Esophagus muscularis mucosa (tissue), 4 donors: ENCODE data around the gene SGIP1. TPM values are rescaled to one million over a fixed set of nuclear protein-coding genes. Genes with fewer than 3 reads are reported as not detected.

Experiments
- DNase-seq: peaks from one replicate; pipeline ENCODE4 v3.0.0-alpha.2; 2017; ENCODE audit errors: extremely low spot score
- H3K27ac ChIP-seq, 4 donors: fragments of 200-600 bp; sonication (generic); replicated peaks in 1 of 4; 1 replicate in 3 of 4; 2 replicates in 1 of 4; pipeline ENCODE4 v1.5.1; 2016 to 2019; ENCODE audit warnings: mild to moderate bottlenecking in 1 of 4
- H3K27me3 ChIP-seq, 4 donors: fragments of 200-600 bp; sonication (generic); one replicate each; pipeline versions ENCODE4 v1.5.1 to v1.6.0; 2016 to 2019
- H3K36me3 ChIP-seq, 4 donors: fragments of 200-600 bp; sonication (generic); one replicate each; pipeline ENCODE4 v1.5.1; 2016 to 2019
- H3K4me1 ChIP-seq, 4 donors: fragments of 200-600 bp; sonication (generic); one replicate each; pipeline ENCODE4 v1.5.1; 2016 to 2019
- H3K4me3 ChIP-seq, 4 donors: fragments of 200-600 bp; sonication (generic); 1 replicate in 2 of 4; 2 replicates in 2 of 4; pipeline ENCODE4 v1.5.1; 2016 to 2019; ENCODE audit warnings: mild to moderate bottlenecking in 4 of 4, moderate library complexity in 1 of 4
- H3K9me3 ChIP-seq, 4 donors: fragments of 200-600 bp; sonication (generic); 1 replicate in 3 of 4; 2 replicates in 1 of 4; pipeline ENCODE4 v1.5.1; 2016 to 2019
- EP300 ChIP-seq: sonication (generic); formaldehyde crosslinking; IDR thresholded peaks from one replicate; pipeline ENCODE4 v1.6.1; 2017; ENCODE audit warnings: antibody characterized with exemption
- POLR2A ChIP-seq: fragments of 450-650 bp; IDR thresholded peaks from one replicate; pipeline ENCODE4 v1.6.1; 2017; ENCODE audit warnings: antibody characterized with exemption, moderate library complexity, mild to moderate bottlenecking, low read depth
- POLR2AphosphoS5 ChIP-seq, 2 donors: sonication (generic); formaldehyde crosslinking; IDR thresholded peaks; one replicate each; pipeline ENCODE4 v1.6.1; 2017; ENCODE audit warnings: antibody characterized with exemption in 2 of 2
- WGBS: methylation state at CpG from one replicate; pipeline ENCODE4 v1.1.5; 2018; 5-methylcytosine and 5-hydroxymethylcytosine counted together
- intact Hi-C: fragments of 100-400 bp; cut with DNase I; formaldehyde crosslinking; loops from one replicate; pipeline ENCODE4 v1.15.1; 2023
- total RNA-seq, 4 donors: library from RNA; depleted of rRNA; stranded (reverse); fragments of >200 nt; gene quantifications; one replicate each; pipeline versions ENCODE4 v1.1.0 to v1.2.1, GENCODE V29; 2016
- TF ChIP-seq, protein P1 (sequence below), 3 experiments: fragments of 200-600 bp in 2 of 3; fragments of 450-650 bp in 1 of 3; sonication (generic) in 2 of 3; IDR thresholded peaks; one replicate each; pipeline ENCODE4 v1.5.1; 2017 to 2019; ENCODE audit warnings: antibody characterized with exemption in 3 of 3, mild to moderate bottlenecking in 2 of 3, moderate library complexity in 1 of 3

SGIP1 gene
- total RNA-seq, 4 donors from 2014 or later, result 9.1 to 16.2 (median 11.8) TPM

DNA sequence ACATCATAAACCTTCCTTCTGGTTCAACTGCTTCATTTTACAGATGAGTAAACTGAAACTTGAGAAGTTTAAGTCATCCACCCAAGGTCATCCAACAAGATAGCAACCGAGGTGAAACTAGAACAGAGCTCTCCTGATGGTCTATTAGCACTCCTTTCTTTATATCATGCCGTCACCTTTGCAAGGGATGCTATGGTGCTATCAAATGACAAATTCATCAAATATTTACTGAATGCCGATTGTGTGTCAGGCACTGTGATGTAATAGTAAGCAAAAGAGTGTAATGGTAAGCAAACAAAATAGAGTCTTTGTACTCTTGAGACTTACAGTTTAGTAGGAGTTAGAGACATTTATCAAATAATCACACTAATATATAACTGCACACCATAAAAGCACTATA, 14.0 kb upstream of the SGIP1 start:
- Histone ChIP-seq H3K9me3 (no peaks in the 10 kb centered on the region), H3K36me3 (no peaks in the 10 kb centered on the region), H3K27ac (no peak overlapping the region), H3K4me3 (no peak overlapping the region), H3K4me1 (no peaks in the 10 kb centered on the region), H3K27me3 (no peaks in the 10 kb centered on the region)
- intact Hi-C loops, result loop anchor here (10.0 kb wide), 1 partner anchor 205 kb away; no protein-coding TSS in a partner anchor
- no peak for DNase-seq
- TF ChIP-seq POLR2A (no peak), EP300 (no peak), POLR2AphosphoS5 (IDR thresholded peaks at IDR 0.05) (no peak)
- TF ChIP-seq, protein P1, sequence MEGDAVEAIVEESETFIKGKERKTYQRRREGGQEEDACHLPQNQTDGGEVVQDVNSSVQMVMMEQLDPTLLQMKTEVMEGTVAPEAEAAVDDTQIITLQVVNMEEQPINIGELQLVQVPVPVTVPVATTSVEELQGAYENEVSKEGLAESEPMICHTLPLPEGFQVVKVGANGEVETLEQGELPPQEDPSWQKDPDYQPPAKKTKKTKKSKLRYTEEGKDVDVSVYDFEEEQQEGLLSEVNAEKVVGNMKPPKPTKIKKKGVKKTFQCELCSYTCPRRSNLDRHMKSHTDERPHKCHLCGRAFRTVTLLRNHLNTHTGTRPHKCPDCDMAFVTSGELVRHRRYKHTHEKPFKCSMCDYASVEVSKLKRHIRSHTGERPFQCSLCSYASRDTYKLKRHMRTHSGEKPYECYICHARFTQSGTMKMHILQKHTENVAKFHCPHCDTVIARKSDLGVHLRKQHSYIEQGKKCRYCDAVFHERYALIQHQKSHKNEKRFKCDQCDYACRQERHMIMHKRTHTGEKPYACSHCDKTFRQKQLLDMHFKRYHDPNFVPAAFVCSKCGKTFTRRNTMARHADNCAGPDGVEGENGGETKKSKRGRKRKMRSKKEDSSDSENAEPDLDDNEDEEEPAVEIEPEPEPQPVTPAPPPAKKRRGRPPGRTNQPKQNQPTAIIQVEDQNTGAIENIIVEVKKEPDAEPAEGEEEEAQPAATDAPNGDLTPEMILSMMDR (IDR thresholded peaks at IDR 0.05), result no peak
- whole genome bisulfite sequencing, result 64% methylated on average over 3 of the region's 3 CpGs

DNA sequence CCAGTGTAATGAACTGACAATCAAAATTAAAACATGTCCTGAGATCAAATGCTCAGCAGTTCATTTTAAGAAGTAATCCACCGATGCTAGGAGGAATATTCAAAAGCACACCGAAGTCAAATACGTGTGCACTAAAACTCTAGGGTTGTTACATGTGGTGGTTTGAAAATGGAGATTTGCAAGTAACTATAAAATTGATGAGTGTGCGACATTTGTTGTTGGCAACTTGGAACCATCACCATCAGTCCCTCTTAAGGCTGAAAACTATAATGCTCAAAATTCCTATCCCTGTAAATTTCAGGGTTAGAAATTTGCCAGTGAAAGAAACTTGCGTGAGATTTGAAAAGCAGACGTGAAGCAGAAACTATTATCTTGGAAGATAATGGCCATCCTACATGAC, 13.3 kb upstream of the SGIP1 start:
- H3K27ac ChIP-seq, result no peak overlapping the region
- TF ChIP-seq, protein P1 (IDR thresholded peaks at IDR 0.05), result no peak
- H3K27me3 ChIP-seq, result no peaks in the 10 kb centered on the region
- H3K9me3 ChIP-seq, result no peaks in the 10 kb centered on the region
- no peak for DNase-seq
- H3K36me3 ChIP-seq, result no peaks in the 10 kb centered on the region
- H3K4me1 ChIP-seq, result no peaks in the 10 kb centered on the region
- WGBS, result 79% methylated on average over 6 of the region's 6 CpGs
- intact Hi-C loops, result loop anchor here (10.0 kb wide), 1 partner anchor 204 kb away; no protein-coding TSS in a partner anchor
- H3K4me3 ChIP-seq, result no peak overlapping the region

DNA sequence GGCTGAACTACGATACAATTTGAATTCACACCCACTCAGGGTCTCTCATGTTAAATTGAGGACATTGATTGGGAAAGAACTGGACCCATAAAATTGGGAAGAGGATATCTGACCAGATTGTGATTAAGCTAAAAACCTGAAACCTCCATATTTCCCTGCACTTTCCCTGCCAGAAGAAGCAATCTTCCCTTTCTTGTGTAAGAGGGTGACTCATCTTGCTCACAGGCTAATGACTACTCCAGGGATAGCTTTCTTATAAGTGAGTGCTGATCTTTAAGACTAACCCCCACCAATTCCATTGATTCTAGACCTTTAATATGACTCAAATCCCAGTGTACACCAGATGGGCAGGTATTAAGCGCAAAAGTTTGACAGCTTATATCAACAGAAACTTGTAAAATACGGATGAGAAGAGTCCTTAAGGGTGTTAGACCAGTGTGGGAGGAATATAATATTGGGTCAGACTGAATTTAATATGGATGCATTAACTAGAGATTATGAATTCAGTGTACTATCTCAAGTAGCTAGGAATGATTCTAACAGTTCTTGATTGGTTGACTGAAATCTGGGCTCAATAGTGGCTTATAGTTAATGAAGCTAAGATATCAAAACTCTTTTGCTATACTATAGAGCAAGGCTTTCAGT, 12.1 kb upstream of the SGIP1 start:
- 94% methylated on average over 3 of the region's 3 CpGs for WGBS
- intact Hi-C loops, result loop anchor here (10.0 kb wide), 1 partner anchor 203 kb away; no protein-coding TSS in a partner anchor
- H3K36me3 ChIP-seq, result no peaks in the 10 kb centered on the region

DNA sequence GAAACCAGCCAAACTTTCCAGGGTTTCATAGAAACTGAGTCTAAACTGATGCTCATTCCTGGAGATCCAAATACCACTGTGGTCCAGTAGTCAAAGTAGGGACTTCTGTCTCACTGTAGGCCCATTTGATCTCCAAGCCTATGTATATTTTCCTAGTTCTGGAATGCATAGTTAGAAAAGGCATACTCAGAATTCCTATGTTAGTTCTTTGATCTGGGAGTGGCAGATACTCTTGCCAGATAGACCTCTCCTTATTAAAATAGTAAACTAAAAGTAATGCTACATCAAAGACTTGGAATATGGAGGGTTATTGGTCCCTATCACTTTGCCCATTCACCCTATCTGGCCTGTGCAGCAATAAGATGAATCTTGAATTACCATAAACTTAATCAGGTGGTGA, 10.4 kb upstream of the SGIP1 start:
- H3K27me3 ChIP-seq, result no peaks in the 10 kb centered on the region
- H3K27ac ChIP-seq, result no peak overlapping the region
- H3K4me3 ChIP-seq, result no peak overlapping the region
- intact Hi-C loops, result loop anchor here (10.0 kb wide), 1 partner anchor 201 kb away; no protein-coding TSS in a partner anchor
- no peaks in the 10 kb centered on the region for H3K9me3 ChIP-seq
- H3K36me3 ChIP-seq, result no peaks in the 10 kb centered on the region
- no peak for DNase-seq
- TF ChIP-seq, protein P1 (IDR thresholded peaks at IDR 0.05), result no peak
- no peak for TF ChIP-seq EP300
- H3K4me1 ChIP-seq, result no peaks in the 10 kb centered on the region

More for the DNA sequence above, 12.1 kb upstream of the SGIP1 start:
- no peak overlapping the region for H3K27ac ChIP-seq
- TF ChIP-seq POLR2A (no peak), EP300 (no peak), POLR2AphosphoS5 (IDR thresholded peaks at IDR 0.05) (no peak)
- TF ChIP-seq, protein P1 (IDR thresholded peaks at IDR 0.05), result no peak
- H3K4me3 ChIP-seq, result no peak overlapping the region
- H3K4me1 ChIP-seq, result no peaks in the 10 kb centered on the region
- no peaks in the 10 kb centered on the region for H3K9me3 ChIP-seq
- H3K27me3 ChIP-seq, result no peaks in the 10 kb centered on the region
- DNase-seq, result no peak

DNA sequence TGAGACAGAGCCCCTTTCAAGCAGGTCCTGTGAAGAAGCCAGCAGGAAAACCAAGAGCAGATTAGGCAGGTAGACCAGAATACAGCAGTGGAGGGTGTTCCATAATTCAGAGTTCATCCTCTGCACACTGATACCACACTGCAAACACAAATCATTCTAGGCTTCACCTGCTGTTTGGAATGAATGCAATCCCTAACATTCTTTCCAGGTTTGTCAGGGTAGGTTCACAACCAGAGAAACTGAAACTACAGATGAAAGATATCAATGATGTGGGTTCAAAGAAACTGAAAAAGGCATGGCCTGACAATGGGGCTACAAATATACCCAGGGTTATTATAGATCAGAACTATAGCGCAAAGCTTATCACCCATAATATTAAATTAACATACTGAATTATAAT, 8.9 kb upstream of the SGIP1 start:
- intact Hi-C loops, result loop anchor here (10.0 kb wide), 1 partner anchor 200 kb away; no protein-coding TSS in a partner anchor
- WGBS, result 100% methylated on average over 1 of the region's 1 CpG
- no peaks in the 10 kb centered on the region for H3K4me1 ChIP-seq

More for the DNA sequence above, 8.9 kb upstream of the SGIP1 start:
- no peak overlapping the region for H3K27ac ChIP-seq
- H3K36me3 ChIP-seq, result no peaks in the 10 kb centered on the region
- no peak overlapping the region for H3K4me3 ChIP-seq
- TF ChIP-seq POLR2A (no peak), EP300 (no peak), POLR2AphosphoS5 (IDR thresholded peaks at IDR 0.05) (no peak)
- TF ChIP-seq, protein P1 (IDR thresholded peaks at IDR 0.05), result no peak
- no peaks in the 10 kb centered on the region for H3K9me3 ChIP-seq
- no peak for DNase-seq
- no peaks in the 10 kb centered on the region for H3K27me3 ChIP-seq
